ENCODE data around the gene LIN37. TPM values are rescaled to one million over a fixed set of nuclear protein-coding genes. Genes with fewer than 3 reads are reported as not detected.

The LIN37 gene
- total RNA-seq, 1 experiment from 2014 or later = 11.3 TPM

DNA sequence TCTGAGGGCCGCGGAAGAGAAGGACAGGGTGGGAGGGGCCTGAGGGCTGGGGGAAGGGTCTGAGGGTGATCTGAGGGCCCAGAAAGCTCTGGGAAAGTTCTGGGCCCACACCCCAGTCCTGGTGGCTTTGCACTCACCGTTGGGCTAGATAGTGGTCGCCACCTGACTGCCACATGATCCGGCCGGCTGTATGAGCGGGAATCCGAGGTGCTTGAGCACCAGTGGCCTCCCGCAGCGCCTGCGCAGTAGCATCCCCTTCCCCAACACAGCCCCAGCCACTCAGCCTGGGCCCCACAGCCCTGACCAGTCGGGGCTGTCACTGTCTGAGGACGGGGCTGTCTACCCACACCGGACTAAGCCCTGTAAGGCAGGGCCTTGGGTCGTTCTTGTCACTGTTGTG, 49.3 kb downstream of the LIN37 start:
- DNase-seq (ENCODE audit: low spot score) = no peak
- no peaks in the 10 kb centered on the region for H3K36me3 ChIP-seq (ENCODE audit: insufficient read depth, low read length, poor library complexity, severe bottlenecking)
- no peaks in the 10 kb centered on the region for H3K9me3 ChIP-seq (ENCODE audit: low read depth, low read length, poor library complexity, severe bottlenecking)
- BruUV-seq (replicated peaks) = no TSS peak
- POLR2A ChIA-PET (ENCODE audit: low non-redundant PET) = no interaction called here
- peaks cover 16% of the 10 kb centered on the region for H3K27me3 ChIP-seq (replicated peaks; ENCODE audit: insufficient read depth, low read depth, low read length, poor library complexity)
- TF ChIP-seq, protein P1, sequence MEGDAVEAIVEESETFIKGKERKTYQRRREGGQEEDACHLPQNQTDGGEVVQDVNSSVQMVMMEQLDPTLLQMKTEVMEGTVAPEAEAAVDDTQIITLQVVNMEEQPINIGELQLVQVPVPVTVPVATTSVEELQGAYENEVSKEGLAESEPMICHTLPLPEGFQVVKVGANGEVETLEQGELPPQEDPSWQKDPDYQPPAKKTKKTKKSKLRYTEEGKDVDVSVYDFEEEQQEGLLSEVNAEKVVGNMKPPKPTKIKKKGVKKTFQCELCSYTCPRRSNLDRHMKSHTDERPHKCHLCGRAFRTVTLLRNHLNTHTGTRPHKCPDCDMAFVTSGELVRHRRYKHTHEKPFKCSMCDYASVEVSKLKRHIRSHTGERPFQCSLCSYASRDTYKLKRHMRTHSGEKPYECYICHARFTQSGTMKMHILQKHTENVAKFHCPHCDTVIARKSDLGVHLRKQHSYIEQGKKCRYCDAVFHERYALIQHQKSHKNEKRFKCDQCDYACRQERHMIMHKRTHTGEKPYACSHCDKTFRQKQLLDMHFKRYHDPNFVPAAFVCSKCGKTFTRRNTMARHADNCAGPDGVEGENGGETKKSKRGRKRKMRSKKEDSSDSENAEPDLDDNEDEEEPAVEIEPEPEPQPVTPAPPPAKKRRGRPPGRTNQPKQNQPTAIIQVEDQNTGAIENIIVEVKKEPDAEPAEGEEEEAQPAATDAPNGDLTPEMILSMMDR (conservative IDR thresholded peaks at IDR 0.05; ENCODE audit: low read depth, low read length) = no peak
- no peak for TF ChIP-seq EZH2 (IDR thresholded peaks at IDR 0.05; ENCODE audit: borderline replicate concordance, low read depth, low read length, poor library complexity, severe bottlenecking)
- CTCF ChIA-PET = no interaction called here
- no peaks in the 10 kb centered on the region for H3K4me1 ChIP-seq (ENCODE audit: insufficient read depth, low read length, poor library complexity, severe bottlenecking)
- intact Hi-C loops (cut with micrococcal nuclease; ENCODE audit: unreplicated experiment) = no loop called here
- H3K27ac ChIP-seq (ENCODE audit: low read depth, low read length, poor library complexity, severe bottlenecking) = no peak overlapping the region
- no peak overlapping the region for H3K4me3 ChIP-seq (ENCODE audit: low read depth, low read length, poor library complexity, severe bottlenecking)

DNA sequence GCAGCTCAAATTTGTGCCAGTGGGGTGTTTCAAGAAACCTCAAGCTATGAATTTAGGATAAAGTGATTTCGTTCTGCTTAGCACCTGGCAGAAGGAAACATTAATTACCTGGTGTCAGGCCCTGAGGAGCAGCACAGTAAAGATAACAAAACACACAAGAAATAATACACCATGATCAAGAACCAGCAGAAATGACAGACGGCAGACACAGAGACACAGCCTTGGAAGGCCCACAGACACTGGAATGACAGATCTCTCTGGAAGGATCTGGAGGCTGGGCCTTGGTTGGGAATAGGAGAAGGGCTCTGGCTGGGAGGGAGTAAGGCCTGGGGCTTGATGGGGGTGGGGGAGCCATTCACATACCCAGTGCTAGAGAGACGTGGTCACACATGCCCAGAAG, 53.5 kb downstream of the LIN37 start:
- CTCF ChIA-PET = no interaction called here
- Histone ChIP-seq H3K36me3 (ENCODE audit: insufficient read depth, low read length, poor library complexity, severe bottlenecking) (no peaks in the 10 kb centered on the region), H3K9me3 (ENCODE audit: low read depth, low read length, poor library complexity, severe bottlenecking) (no peaks in the 10 kb centered on the region), H3K27ac (ENCODE audit: low read depth, low read length, poor library complexity, severe bottlenecking) (no peak overlapping the region), H3K4me1 (ENCODE audit: insufficient read depth, low read length, poor library complexity, severe bottlenecking) (no peaks in the 10 kb centered on the region), H3K4me3 (ENCODE audit: low read depth, low read length, poor library complexity, severe bottlenecking) (no peak overlapping the region), H3K27me3 (replicated peaks; ENCODE audit: insufficient read depth, low read depth, low read length, poor library complexity) (peaks cover 12% of the 10 kb centered on the region)
- POLR2A ChIA-PET (ENCODE audit: low non-redundant PET) = no interaction called here
- no TSS peak for BruUV-seq (replicated peaks)
- TF ChIP-seq, protein P1 (conservative IDR thresholded peaks at IDR 0.05; ENCODE audit: low read depth, low read length) = no peak
- TF ChIP-seq EZH2 (IDR thresholded peaks at IDR 0.05; ENCODE audit: borderline replicate concordance, low read depth, low read length, poor library complexity, severe bottlenecking) = no peak
- no peak for DNase-seq (ENCODE audit: low spot score)
- intact Hi-C loops (cut with micrococcal nuclease; ENCODE audit: unreplicated experiment) = no loop called here

Other genes with a start within 250 kb of the LIN37 start
- gene DMKN, start 234.9 kb upstream of the LIN37 start, total RNA-seq (2021) = not detected in 2 replicates
- not detected in 2 replicates for gene SBSN, start 220.3 kb upstream of the LIN37 start, total RNA-seq (2021)
- gene GAPDHS, start 215.1 kb upstream of the LIN37 start, total RNA-seq (2021) = not detected in 2 replicates
- 105 and 115 TPM in 2 replicates for gene TMEM147, start 202.9 kb upstream of the LIN37 start, total RNA-seq (2021)
- gene ATP4A, start 184.9 kb upstream of the LIN37 start, total RNA-seq (2021) = not detected in 2 replicates
- not detected in 2 replicates for gene PMIS2, start 162.4 kb upstream of the LIN37 start, total RNA-seq (2021)
- 31.1 and 33.5 TPM in 2 replicates for gene HAUS5, start 135.8 kb upstream of the LIN37 start, total RNA-seq (2021)
- gene RBM42, start 119.5 kb upstream of the LIN37 start, total RNA-seq (2021) = 104 and 106 TPM in 2 replicates
- gene ETV2, start 106.8 kb upstream of the LIN37 start, total RNA-seq (2021) = 0.73 and 1.3 TPM in 2 replicates
- 456 and 467 TPM in 2 replicates for gene COX6B1, start 100.3 kb upstream of the LIN37 start, total RNA-seq (2021)
- not detected in 2 replicates for gene UPK1A, start 82.1 kb upstream of the LIN37 start, total RNA-seq (2021)
- gene ZBTB32, start 44.0 kb upstream of the LIN37 start, total RNA-seq (2021) = not detected in 2 replicates
- gene KMT2B, start 30.6 kb upstream of the LIN37 start, total RNA-seq (2021) = 49.1 and 51.0 TPM in 2 replicates
- 4.9 and 5.8 TPM in 2 replicates for gene IGFLR1, start 6.1 kb upstream of the LIN37 start, total RNA-seq (2021)
- gene U2AF1L4, start 3.2 kb upstream of the LIN37 start, total RNA-seq (2021) = 20.4 and 21.0 TPM in 2 replicates
- gene PSENEN, start 2.9 kb upstream of the LIN37 start, total RNA-seq (2021) = 58.8 and 67.7 TPM in 2 replicates
- 0.50 TPM in 1 of 2 replicates, not detected in the other for gene HSPB6, start 8.5 kb downstream of the LIN37 start, total RNA-seq (2021)
- gene PROSER3, start 9.6 kb downstream of the LIN37 start, total RNA-seq (2021) = 38.4 and 44.8 TPM in 2 replicates
- 39.6 and 49.6 TPM in 2 replicates for gene ARHGAP33, start 27.0 kb downstream of the LIN37 start, total RNA-seq (2021)
- not detected in 2 replicates for gene PRODH2, start 64.3 kb downstream of the LIN37 start, total RNA-seq (2021)
- not detected in 2 replicates for gene NPHS1, start 103.9 kb downstream of the LIN37 start, total RNA-seq (2021)
- gene KIRREL2, start 108.3 kb downstream of the LIN37 start, total RNA-seq (2021) = 0.15 and 0.17 TPM in 2 replicates
- gene APLP1, start 120.0 kb downstream of the LIN37 start, total RNA-seq (2021) = 13.9 and 14.9 TPM in 2 replicates
- gene NFKBID, start 152.0 kb downstream of the LIN37 start, total RNA-seq (2021) = 14.9 and 18.0 TPM in 2 replicates
- gene HCST, start 154.0 kb downstream of the LIN37 start, total RNA-seq (2021) = 4.2 and 4.5 TPM in 2 replicates
- gene TYROBP, start 159.7 kb downstream of the LIN37 start, total RNA-seq (2021) = not detected in 2 replicates
- 14.6 and 15.5 TPM in 2 replicates for gene LRFN3, start 187.8 kb downstream of the LIN37 start, total RNA-seq (2021)
- gene SDHAF1, start 246.6 kb downstream of the LIN37 start, total RNA-seq (2021) = 8.9 and 11.0 TPM in 2 replicates